PC-3 (cell line): Measurements from ENCODE around the gene PLXNC1. TPM values are rescaled to one million over a fixed set of nuclear protein-coding genes. Genes with fewer than 3 reads are reported as not detected.

Source experiments
- ATAC-seq: fragments of 200-7000 bp; cut with Tn5 transposase; 2 replicates; pipeline ENCODE4 v1.9.1; 2020; ENCODE audit warnings: mild to moderate bottlenecking, moderate library complexity
- BruUV-seq: library from RNA; stranded (reverse); fragments of 400-500 nt; replicated peaks from 2 replicates; lab custom pipeline; 2021; lab: Mats Ljungman, UMichigan
- CTCF ChIA-PET: fragments of 300-600 bp; sonication (Branson Sonifier 250); formaldehyde crosslinking; loops from one replicate; lab custom pipeline; 2022; ENCODE audit warnings: antibody characterized with exemption; lab: Charles Lee
- POLR2A ChIA-PET: fragments of 300-600 bp; sonication (Branson Sonifier 250); formaldehyde crosslinking; loops from one replicate; lab custom pipeline; 2022; ENCODE audit warnings: antibody characterized with exemption; ENCODE audit not compliant: unreplicated experiment; lab: Charles Lee
- DNase-seq: peaks from one replicate; pipeline ENCODE4 v3.0.0-alpha.2; 2015
- H2AFZ ChIP-seq: fragments of 300-600 bp; sonication (generic); 2 replicates; pipeline ENCODE4 v1.6.0; 2016; ENCODE audit warnings: antibody characterized with exemption, low read length
- H3F3A ChIP-seq: fragments of 300-600 bp; sonication (generic); one replicate; pipeline ENCODE4 v1.6.0; 2017; ENCODE audit warnings: antibody characterized with exemption, low read length, control low read depth, mild to moderate bottlenecking; ENCODE audit not compliant: unreplicated experiment
- H3K27ac ChIP-seq: fragments of 300-600 bp; sonication (generic); 2 replicates; pipeline ENCODE4 v1.5.1; 2016; ENCODE audit warnings: mild to moderate bottlenecking, low read length
- H3K27me3 ChIP-seq: fragments of 300-600 bp; sonication (generic); 2 replicates; pipeline ENCODE4 v1.6.1; 2016; ENCODE audit warnings: low read length, mixed read lengths
- H3K36me3 ChIP-seq: fragments of 300-600 bp; sonication (generic); 2 replicates; pipeline ENCODE4 v1.6.1; 2016; ENCODE audit warnings: low read depth, mixed run types, low read length, mixed read lengths
- H3K4me1 ChIP-seq: fragments of 300-600 bp; sonication (generic); 2 replicates; pipeline ENCODE4 v1.5.1; 2016; ENCODE audit warnings: low read length; ENCODE audit not compliant: insufficient read depth
- H3K4me2 ChIP-seq: fragments of 300-600 bp; sonication (generic); 2 replicates; pipeline ENCODE4 v1.6.0; 2016; ENCODE audit warnings: low read length
- H3K4me3 ChIP-seq: fragments of 300-600 bp; sonication (generic); 2 replicates; pipeline ENCODE4 v1.5.1; 2016; ENCODE audit warnings: mild to moderate bottlenecking, low read length, mixed read lengths
- H3K79me2 ChIP-seq: fragments of 300-600 bp; sonication (generic); 2 replicates; pipeline ENCODE4 v1.6.1; 2017; ENCODE audit warnings: low read length, mixed read lengths
- H3K9ac ChIP-seq: fragments of 300-600 bp; sonication (generic); 2 replicates; pipeline ENCODE4 v1.6.0; 2016; ENCODE audit warnings: mild to moderate bottlenecking, low read length
- H3K9me2 ChIP-seq: fragments of 300-600 bp; sonication (generic); replicated peaks from 2 replicates; pipeline ENCODE4 v1.6.1; 2016; ENCODE audit warnings: mixed run types, low read length, mixed read lengths
- H3K9me3 ChIP-seq: fragments of 300-600 bp; sonication (generic); 2 replicates; pipeline ENCODE4 v1.6.1; 2016; ENCODE audit warnings: low read length, mixed read lengths
- H4K20me1 ChIP-seq: fragments of 300-600 bp; sonication (generic); 2 replicates; pipeline ENCODE4 v1.6.1; 2016; ENCODE audit warnings: low read length, mixed read lengths
- CTCF ChIP-seq: fragments of 300-600 bp; sonication (generic); conservative IDR thresholded peaks from 2 replicates; pipeline ENCODE4 v1.5.1; 2017; ENCODE audit warnings: antibody characterized with exemption, low read depth, mild to moderate bottlenecking, low read length
- EZH2 ChIP-seq: fragments of 300-600 bp; sonication (generic); IDR thresholded peaks from one replicate; pipeline ENCODE4 v1.6.1; 2017; ENCODE audit warnings: antibody characterized with exemption, mild to moderate bottlenecking, low read length; ENCODE audit not compliant: unreplicated experiment
- EZH2phosphoT487 ChIP-seq: fragments of 300-600 bp; sonication (generic); IDR thresholded peaks from 2 replicates; pipeline ENCODE4 v1.6.1; 2018; ENCODE audit warnings: mild to moderate bottlenecking, antibody characterized with exemption, low read length, borderline replicate concordance
- intact Hi-C: fragments of 100-400 bp; cut with micrococcal nuclease; formaldehyde crosslinking; loops from 2 replicates; pipeline ENCODE4 v1.9.0; 2023
- total RNA-seq: library from RNA; depleted of rRNA; stranded (reverse); fragments of >200 nt; gene quantifications from 2 replicates; pipeline ENCODE4 v1.2.3, GENCODE V29; 2014

The PLXNC1 gene
- total RNA-seq, 1 experiment from 2014 or later: 0.15 TPM

GRCh38 chr12:94107910-94108309, 40.5 kb upstream of the PLXNC1 start:
- no peak overlapping the region for H3K27ac ChIP-seq
- no peaks in the 10 kb centered on the region for H3F3A ChIP-seq
- no peaks in the 10 kb centered on the region for H3K27me3 ChIP-seq
- ChIA-PET POLR2A (no interaction called here), CTCF (no interaction called here)
- DNase-seq (no peak), ATAC-seq (no peak)
- TF ChIP-seq CTCF (no peak), EZH2phosphoT487 (no peak), EZH2 (no peak)
- H3K9me2 ChIP-seq: no peaks in the 10 kb centered on the region
- no peaks in the 10 kb centered on the region for H3K9me3 ChIP-seq
- intact Hi-C loops: loop anchor here (10.0 kb wide), 1 partner anchor 663 kb away; the partner anchor contains the start of gene UBE2N
- no peak overlapping the region for H2AFZ ChIP-seq
- H3K36me3 ChIP-seq: no peaks in the 10 kb centered on the region
- H4K20me1 ChIP-seq: no peaks in the 10 kb centered on the region
- no peak overlapping the region for H3K4me2 ChIP-seq
- H3K9ac ChIP-seq: no peak overlapping the region
- no peaks in the 10 kb centered on the region for H3K79me2 ChIP-seq
- peaks cover 17% of the 10 kb centered on the region for H3K4me1 ChIP-seq
- BruUV-seq: no TSS peak
- H3K4me3 ChIP-seq: no peak overlapping the region

GRCh38 chr12:94109160-94109559, 39.2 kb upstream of the PLXNC1 start:
- no peak overlapping the region for H3K4me2 ChIP-seq
- H3K27ac ChIP-seq: no peak overlapping the region
- H3F3A ChIP-seq: no peaks in the 10 kb centered on the region
- ChIA-PET POLR2A (no interaction called here), CTCF (no interaction called here)
- H2AFZ ChIP-seq: 0 out of 2 replicates have a peak overlapping the region, but pooled peaks have one; percentile 22
- no peaks in the 10 kb centered on the region for H3K36me3 ChIP-seq
- DNase-seq: no peak
- intact Hi-C loops: loop anchor here (10.0 kb wide), 1 partner anchor 664 kb away; the partner anchor contains the start of gene UBE2N
- H3K4me3 ChIP-seq: no peak overlapping the region
- no peaks in the 10 kb centered on the region for H3K27me3 ChIP-seq
- H3K9ac ChIP-seq: no peak overlapping the region
- no peaks in the 10 kb centered on the region for H3K9me2 ChIP-seq
- no TSS peak for BruUV-seq
- H3K79me2 ChIP-seq: no peaks in the 10 kb centered on the region
- ATAC-seq: no peak
- H4K20me1 ChIP-seq: no peaks in the 10 kb centered on the region
- TF ChIP-seq EZH2phosphoT487: no peak
- TF ChIP-seq EZH2: no peak
- TF ChIP-seq CTCF: no peak
- peaks cover 5% of the 10 kb centered on the region for H3K4me1 ChIP-seq
- H3K9me3 ChIP-seq: no peaks in the 10 kb centered on the region

- no peaks in the 10 kb centered on the region for H3F3A ChIP-seq
- no peak overlapping the region for H3K4me3 ChIP-seq
- ChIA-PET CTCF (interaction anchor here (0.5 kb wide), 1 partner anchor 15 kb away, joined by 4 read pairs; no protein-coding TSS in a partner anchor), POLR2A (no interaction called here)
- H3K9me3 ChIP-seq: no peaks in the 10 kb centered on the region
- H3K9ac ChIP-seq: no peak overlapping the region
- no peaks in the 10 kb centered on the region for H3K27me3 ChIP-seq
- no TSS peak for BruUV-seq
- ATAC-seq (no peak), DNase-seq (no peak)
- H3K4me1 ChIP-seq: no peaks in the 10 kb centered on the region; the same call in 1 of the 2 replicates
- H3K36me3 ChIP-seq: no peaks in the 10 kb centered on the region
- TF ChIP-seq EZH2: no peak
- TF ChIP-seq CTCF: no peak
- TF ChIP-seq EZH2phosphoT487: no peak
- intact Hi-C loops: no loop called here
- H2AFZ ChIP-seq: no peak overlapping the region
- H3K9me2 ChIP-seq: no peaks in the 10 kb centered on the region
- no peak overlapping the region for H3K27ac ChIP-seq
- H3K79me2 ChIP-seq: no peaks in the 10 kb centered on the region
- no peak overlapping the region for H3K4me2 ChIP-seq
- no peaks in the 10 kb centered on the region for H4K20me1 ChIP-seq
Observed at GRCh38 chr12:94110258-94110657, 38.1 kb upstream of the PLXNC1 start.
